A549 (cell line): ENCODE data around the gene CRYGN.

Source experiments
- BHLHE40 ChIP-seq: IDR thresholded peaks from 2 replicates; pipeline ENCODE4 v1.6.1; 2012; ENCODE audit warnings: low read depth, low read length, inconsistent platforms
- CHD2 ChIP-seq: fragments of 150-350 bp; IDR thresholded peaks from 2 replicates; pipeline ENCODE4 v1.6.1; 2014; ENCODE audit warnings: low read length; ENCODE audit not compliant: partially characterized antibody
- EP300 ChIP-seq, 2 experiments: fragments of >200 bp; sonication (Bioruptor Twin); formaldehyde crosslinking; IDR thresholded peaks; 2 replicates in 1 of 2; 3 replicates in 1 of 2; pipeline ENCODE4 v1.6.1; 2016 to 2017
- MAFK ChIP-seq: fragments of 450-650 bp; IDR thresholded peaks from 2 replicates; pipeline ENCODE4 v1.6.1; 2014; ENCODE audit not compliant: partially characterized antibody
- MAX ChIP-seq: IDR thresholded peaks from 2 replicates; pipeline ENCODE4 v1.6.1; 2012
- MYC ChIP-seq: IDR thresholded peaks from 2 replicates; pipeline ENCODE4 v1.6.1; 2012; ENCODE audit warnings: mild to moderate bottlenecking, inconsistent platforms, low read length, improper control_type of control experiment, borderline replicate concordance
- NR3C1 ChIP-seq: fragments of >200 bp; sonication (Bioruptor Twin); formaldehyde crosslinking; IDR thresholded peaks from 3 replicates; pipeline ENCODE4 v1.6.1; 2017
- POLR2AphosphoS2 ChIP-seq: conservative IDR thresholded peaks from 2 replicates; pipeline ENCODE4 v1.6.1; 2012; ENCODE audit warnings: low read length, improper control_type of control experiment, inconsistent platforms
- RAD21 ChIP-seq, 2 experiments: fragments of >200 bp in 1 of 2; sonication (Bioruptor Twin) in 1 of 2; formaldehyde crosslinking in 1 of 2; IDR thresholded peaks in 1 of 2; conservative IDR thresholded peaks in 1 of 2; 2 replicates in 1 of 2; 3 replicates in 1 of 2; pipeline ENCODE4 v1.6.1; 2012 to 2018; ENCODE audit warnings: inconsistent platforms in 1 of 2
- RFX5 ChIP-seq: fragments of 450-650 bp; IDR thresholded peaks from 2 replicates; pipeline ENCODE4 v1.7.1; 2014; ENCODE audit warnings: antibody characterized with exemption, mild to moderate bottlenecking, moderate library complexity
- SMC3 ChIP-seq: fragments of >200 bp; sonication (Bioruptor Twin); formaldehyde crosslinking; IDR thresholded peaks from 3 replicates; pipeline ENCODE4 v1.6.1; 2018; ENCODE audit warnings: inconsistent platforms
- ZC3H11A ChIP-seq: fragments of 450-650 bp; IDR thresholded peaks from 2 replicates; pipeline ENCODE4 v1.6.1; 2014; ENCODE audit warnings: antibody characterized with exemption, mild to moderate bottlenecking
- TF ChIP-seq, protein P1 (sequence below): fragments of >200 bp; sonication (Bioruptor Twin); formaldehyde crosslinking; IDR thresholded peaks from 3 replicates; pipeline ENCODE4 v1.5.1; 2016
- TF ChIP-seq, protein P2 (sequence below): IDR thresholded peaks from 2 replicates; pipeline ENCODE4 v1.6.1; 2012; ENCODE audit warnings: low read depth, borderline replicate concordance

DNA sequence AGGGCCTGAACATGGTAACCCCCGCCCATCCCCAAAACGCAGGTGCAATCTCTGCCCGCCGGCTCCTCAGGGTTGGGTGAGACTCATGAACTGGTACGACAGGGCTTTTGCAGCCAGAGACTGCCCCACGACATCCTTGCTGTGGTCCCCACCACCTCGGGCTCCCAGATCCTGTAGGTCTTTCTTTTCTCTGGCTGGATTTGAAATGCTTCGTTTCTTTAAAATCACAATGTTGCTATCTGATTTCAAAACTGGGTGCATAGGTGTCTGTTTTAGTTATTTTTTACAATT is 52.0 kb downstream of the CRYGN start:
- TF ChIP-seq, protein P1, sequence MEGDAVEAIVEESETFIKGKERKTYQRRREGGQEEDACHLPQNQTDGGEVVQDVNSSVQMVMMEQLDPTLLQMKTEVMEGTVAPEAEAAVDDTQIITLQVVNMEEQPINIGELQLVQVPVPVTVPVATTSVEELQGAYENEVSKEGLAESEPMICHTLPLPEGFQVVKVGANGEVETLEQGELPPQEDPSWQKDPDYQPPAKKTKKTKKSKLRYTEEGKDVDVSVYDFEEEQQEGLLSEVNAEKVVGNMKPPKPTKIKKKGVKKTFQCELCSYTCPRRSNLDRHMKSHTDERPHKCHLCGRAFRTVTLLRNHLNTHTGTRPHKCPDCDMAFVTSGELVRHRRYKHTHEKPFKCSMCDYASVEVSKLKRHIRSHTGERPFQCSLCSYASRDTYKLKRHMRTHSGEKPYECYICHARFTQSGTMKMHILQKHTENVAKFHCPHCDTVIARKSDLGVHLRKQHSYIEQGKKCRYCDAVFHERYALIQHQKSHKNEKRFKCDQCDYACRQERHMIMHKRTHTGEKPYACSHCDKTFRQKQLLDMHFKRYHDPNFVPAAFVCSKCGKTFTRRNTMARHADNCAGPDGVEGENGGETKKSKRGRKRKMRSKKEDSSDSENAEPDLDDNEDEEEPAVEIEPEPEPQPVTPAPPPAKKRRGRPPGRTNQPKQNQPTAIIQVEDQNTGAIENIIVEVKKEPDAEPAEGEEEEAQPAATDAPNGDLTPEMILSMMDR, result no peak
- TF ChIP-seq MAX (no peak), MYC (no peak), POLR2AphosphoS2 (no peak), ZC3H11A (no peak), RFX5 (no peak), SMC3 (no peak), CHD2 (no peak), BHLHE40 (no peak), MAFK (no peak), RAD21 (conservative IDR thresholded peaks at IDR 0.05 in 1 of 2, IDR thresholded peaks at IDR 0.05 in 1 of 2) (no peak), EP300 (IDR thresholded peaks at IDR 0.05) (no peak), NR3C1 (no peak)
- TF ChIP-seq, protein P2, sequence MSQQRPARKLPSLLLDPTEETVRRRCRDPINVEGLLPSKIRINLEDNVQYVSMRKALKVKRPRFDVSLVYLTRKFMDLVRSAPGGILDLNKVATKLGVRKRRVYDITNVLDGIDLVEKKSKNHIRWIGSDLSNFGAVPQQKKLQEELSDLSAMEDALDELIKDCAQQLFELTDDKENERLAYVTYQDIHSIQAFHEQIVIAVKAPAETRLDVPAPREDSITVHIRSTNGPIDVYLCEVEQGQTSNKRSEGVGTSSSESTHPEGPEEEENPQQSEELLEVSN, result no peak
